ENCODE data around the gene KRT76.

KRT76 gene

DNA sequence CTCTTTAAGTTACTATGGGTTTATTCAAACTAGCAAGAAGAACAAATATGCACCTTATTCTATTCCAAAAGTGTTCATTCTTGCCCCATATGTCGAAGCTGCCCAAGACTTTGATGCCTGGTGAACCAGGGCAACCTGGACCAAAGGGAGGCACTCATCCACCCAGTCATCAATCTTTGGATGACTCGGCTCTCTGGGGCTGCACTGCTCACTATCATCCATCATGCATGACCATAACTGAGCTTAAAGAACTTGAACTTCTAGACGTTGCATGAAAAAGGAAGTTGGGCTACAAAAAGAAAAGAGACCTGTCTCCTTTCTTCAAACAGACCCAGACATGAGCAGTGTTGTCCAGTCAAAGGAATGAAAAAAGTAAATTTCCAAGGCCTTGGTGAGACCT is 35.6 kb upstream of the KRT76 start:
- DNase-seq, result no peak

DNA sequence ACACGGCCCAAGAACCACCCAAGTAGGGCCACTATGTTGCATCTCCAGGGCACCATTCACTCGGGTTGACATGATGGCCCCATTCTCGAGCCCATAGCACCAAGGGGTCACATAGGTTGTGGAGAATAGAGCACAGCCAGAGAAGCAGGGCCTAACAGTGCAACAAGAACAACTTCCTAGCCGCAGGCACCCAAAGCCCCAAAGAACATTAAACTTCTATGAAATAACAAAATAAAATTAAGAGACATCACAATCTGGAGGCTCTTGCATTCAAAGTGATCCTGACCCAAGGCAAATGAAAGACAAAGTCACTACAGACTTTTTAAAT is 34.9 kb upstream of the KRT76 start:
- DNase-seq, result no peak

DNA sequence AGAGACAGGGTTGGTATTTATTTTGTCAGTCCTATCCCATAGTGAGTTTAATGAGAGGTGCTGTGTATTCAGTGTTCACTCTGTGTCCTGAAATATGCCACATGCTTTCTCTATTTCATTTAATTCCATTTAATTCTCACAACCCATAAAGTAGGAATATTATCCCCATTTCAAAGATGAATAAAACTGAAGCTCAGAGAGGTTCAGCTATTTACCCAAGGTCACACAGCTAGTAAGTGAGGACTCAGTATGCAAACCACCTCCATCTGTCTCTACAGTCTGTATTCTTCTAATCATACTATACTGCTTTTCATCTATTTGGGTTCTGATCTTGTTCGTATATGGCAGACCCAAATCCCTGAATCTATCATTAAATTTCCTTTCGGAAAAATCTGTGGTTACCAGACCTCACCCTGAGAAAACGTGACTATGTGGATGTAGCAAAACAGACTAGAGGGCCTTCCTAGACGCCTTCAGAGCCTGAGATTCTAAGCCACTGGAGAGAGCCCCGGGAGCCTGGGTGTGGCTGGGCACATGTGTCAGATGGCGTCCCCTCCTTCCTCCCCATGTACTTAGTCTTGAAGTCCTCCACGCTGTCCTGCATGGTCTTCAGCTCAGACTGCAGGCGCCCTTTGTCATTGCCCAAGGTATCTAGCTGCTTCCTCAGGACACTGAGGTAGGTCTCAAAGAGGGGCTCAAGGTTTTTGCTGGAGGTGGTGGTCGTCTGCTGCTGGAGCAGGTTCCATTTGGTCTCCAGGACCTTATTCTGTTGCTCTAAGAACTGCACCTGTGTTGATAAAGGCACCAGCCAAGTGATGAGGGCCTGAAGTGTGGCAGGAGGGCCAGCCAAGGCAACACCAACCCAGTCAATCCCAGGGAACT is 34.3 kb upstream of the KRT76 start:
- no peak for DNase-seq

- DNase-seq, result no peak
Observed at GRCh38 chr12:52810554-52810953, 33.4 kb upstream of the KRT76 start.

GRCh38 chr12:52809166-52809565 is 32.0 kb upstream of the KRT76 start:
- no peak for DNase-seq

DNA sequence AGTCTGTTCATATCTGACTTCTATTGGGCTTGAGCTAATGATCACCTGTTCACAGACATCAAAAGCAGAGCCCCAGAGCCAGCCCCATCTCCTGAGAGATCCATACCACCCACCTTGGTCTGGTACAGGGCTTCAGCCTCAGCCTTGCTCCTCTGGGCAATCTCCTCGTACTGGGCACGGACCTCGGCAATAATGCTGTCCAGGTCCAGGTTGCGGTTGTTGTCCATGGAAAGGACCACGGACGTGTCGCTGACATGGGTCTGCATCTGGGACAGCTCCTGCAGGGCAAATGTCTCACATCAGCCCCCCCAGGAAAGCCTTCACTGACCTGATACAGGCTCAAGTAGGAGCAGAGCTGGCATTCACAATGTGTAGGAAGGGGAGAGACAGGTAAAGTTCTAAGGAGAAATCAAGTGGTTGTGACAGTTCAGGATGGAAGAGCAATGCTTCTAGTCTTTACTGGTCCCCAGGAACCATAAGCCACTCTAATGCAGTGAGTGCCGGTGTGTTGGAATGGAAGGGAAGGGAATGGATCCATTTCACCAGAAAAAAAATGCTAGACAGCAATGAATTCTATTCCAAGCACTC is 31.5 kb upstream of the KRT76 start:
- DNase-seq, result no peak

DNA sequence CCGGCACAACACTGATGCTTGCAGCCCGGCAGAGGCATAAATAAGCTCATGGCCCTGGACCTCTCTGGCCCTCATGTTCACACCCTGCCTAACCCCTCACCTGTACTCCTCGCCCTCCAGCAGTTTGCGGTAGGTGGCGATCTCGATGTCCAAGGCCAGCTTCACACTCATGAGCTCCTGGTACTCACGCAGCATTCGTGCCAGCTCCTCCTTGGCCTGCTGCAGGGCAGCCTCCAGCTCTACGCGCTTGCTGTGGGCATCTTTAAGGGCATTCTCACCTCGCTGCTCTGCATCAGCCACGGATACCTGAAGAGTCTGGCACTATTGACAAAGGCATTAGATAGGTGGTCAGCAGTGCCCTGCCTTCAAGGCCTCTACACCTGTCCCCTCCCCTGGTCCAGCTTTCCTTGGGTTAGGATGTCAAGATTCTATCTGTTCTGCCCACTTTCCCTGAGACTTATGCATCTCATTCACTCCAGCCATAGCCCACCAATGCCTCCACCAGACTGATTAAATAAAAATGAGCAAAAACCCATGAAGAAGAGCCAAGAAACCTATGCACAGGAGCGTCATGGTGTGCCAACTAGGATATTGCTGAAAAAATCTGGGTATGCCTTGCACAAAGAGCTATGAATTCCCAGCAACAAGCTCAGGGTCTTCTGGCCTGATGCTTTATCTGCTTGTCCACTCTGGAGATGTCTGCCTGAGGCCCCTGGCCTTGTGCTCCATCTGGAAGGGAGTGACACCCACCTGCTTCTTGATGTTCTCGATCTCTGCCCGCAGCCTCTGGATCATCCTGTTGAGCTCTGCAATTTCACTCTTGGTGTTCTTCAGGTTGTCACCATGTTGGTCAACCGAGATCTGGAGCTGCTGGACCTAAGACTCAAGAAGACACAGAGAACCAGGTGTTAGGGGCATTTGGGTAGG is 30.7 kb upstream of the KRT76 start:
- no peak for DNase-seq

GRCh38 chr12:52806821-52807543 is 29.8 kb upstream of the KRT76 start:
- DNase-seq, result no peak

GRCh38 chr12:52806169-52806811 is 29.1 kb upstream of the KRT76 start:
- DNase-seq, result no peak

- no peak for DNase-seq
Observed at GRCh38 chr12:52805739-52806138, 28.6 kb upstream of the KRT76 start.

- DNase-seq, result no peak
Observed at GRCh38 chr12:52805000-52805399, 27.9 kb upstream of the KRT76 start.

DNA sequence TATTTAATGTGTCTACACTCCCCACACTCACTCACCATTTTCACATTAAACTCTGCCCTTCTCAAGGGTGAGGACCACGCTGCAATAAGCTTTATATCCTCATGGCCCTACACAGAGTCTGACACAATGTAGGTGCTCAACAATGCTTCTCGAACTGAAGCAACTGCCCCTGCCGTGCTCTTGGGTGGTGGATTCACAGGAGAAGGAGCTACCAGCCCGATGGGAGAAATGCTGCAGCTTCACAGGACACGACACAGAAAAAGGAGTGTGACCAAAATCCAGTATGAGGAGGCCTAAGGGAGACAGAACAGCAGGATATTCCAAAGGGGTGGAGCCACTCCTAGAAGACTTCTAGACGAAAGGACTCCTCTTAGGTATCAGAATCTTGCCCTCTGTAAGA is 25.3 kb upstream of the KRT76 start:
- no peak for DNase-seq

- no peak for DNase-seq
Observed at GRCh38 chr12:52801773-52802172, 24.6 kb upstream of the KRT76 start.

DNA sequence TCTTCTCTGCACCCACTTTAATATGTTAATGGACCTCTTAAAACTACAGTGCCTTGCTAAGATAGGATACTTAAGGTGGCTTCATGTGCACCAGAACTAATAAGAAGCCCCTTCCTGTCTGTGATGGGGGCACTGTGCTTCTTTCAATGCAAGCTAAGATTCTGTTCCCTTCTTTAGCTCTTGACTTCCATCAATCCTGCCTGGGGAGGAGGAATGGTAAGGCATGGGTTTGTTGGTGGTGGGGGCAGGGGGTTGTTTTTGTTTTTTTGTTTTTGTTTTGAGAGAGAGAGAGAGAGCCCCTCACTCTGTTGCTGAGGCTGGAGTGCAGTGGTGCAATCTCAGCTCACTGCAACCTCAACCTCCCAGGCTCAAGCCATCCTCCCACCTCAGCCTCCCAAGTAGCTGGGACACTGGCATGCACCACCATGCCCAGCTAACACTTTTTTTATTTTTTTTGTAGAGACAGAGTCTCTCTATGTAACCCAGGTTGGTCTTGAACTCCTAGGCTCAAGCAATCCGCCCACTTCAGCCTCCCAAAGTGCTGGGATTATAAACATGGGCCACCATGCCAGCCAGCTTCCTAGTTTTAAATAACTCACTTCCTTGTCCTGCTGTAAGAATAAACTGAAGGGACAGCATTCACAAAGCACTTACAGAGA is 23.2 kb upstream of the KRT76 start:
- no peak for DNase-seq

DNA sequence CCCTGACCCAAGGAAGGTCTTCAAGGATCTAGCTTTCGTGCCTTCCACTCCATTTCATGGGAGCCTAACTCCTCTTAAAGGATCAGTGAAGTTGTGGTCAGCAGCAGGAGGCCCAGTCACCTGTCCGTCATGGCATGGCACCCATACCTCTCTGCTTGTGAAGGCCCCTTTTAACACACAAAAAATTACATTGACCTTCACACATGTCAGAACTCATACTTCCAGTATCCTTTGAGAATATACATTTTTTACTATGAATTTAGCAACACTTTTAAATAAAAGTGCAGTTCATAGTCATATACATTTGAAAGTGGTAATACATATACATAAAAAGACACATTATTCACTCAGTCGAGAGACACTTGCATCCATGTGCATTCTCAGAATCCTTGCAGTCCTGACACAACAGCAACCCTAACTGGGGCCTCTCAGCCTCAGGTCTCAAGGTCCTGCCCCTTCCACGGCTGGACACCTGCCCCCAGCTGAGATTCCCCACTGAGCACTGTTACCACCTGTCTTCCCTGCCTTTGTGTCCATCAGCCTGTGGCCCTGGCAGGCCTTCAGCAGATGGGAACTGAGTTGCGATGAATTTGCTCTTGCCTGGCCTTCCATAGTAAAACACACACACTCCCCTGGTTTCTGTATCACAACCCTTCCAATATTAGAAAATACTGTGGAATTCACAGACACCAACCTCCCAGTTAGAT is 22.5 kb upstream of the KRT76 start:
- DNase-seq, result no peak

GRCh38 chr12:52798671-52799504 is 21.7 kb upstream of the KRT76 start:
- DNase-seq, result peak; percentile 81

- peak; percentile 79 for DNase-seq
Observed at GRCh38 chr12:52798003-52798670, 21.0 kb upstream of the KRT76 start.

- no peak for DNase-seq
Observed at GRCh38 chr12:52797529-52797894, 20.4 kb upstream of the KRT76 start.

- DNase-seq, result no peak
Observed at GRCh38 chr12:52796839-52797528, 19.8 kb upstream of the KRT76 start.
